ENCODE results near the gene METTL15.

DNA sequence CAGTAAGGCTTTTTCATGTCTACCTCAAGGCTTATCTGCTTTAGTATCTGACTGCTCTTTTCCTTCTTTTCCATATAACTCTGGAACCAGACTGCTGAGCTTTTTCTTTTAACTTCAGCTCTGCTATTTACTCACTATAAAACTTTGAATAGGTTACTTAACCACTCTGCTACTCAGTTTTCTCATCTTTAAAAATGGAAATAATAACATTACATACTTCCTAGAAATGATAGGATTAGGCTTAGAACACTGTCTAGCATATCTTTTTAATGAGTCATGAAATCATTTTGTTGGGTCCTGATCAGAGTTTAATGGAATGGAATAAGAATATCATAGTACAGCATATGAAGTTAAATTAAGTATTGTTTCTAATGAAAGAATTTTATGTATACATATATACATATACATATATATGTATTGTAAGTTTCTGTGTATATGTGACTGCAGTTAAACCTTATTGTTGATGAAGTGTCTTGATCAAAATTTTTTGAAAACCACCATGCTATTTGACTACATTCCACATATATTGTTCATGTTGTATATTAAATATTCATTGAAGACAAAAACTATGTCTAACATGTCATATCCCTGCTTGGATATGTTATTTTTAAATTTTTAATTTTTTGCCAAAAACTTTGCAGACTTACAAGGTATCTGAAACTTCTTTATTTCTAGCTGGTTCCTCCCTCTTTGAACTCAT is 120.2 kb downstream of the METTL15 start:
- TF ChIP-seq SP1 (IDR thresholded peaks at IDR 0.05) (no peak), BHLHE40 (IDR thresholded peaks at IDR 0.05; ENCODE audit: borderline replicate concordance) (no peak), HDGF (IDR thresholded peaks at IDR 0.05; ENCODE audit: borderline replicate concordance) (no peak), FOXK2 (IDR thresholded peaks at IDR 0.05) (no peak), SUZ12 (IDR thresholded peaks at IDR 0.05) (no peak), FOXA1 (IDR thresholded peaks at IDR 0.05) (no peak), FOXM1 (IDR thresholded peaks at IDR 0.05; ENCODE audit: borderline replicate concordance) (no peak), NFRKB (IDR thresholded peaks at IDR 0.05) (no peak)
- TF ChIP-seq, protein P1, sequence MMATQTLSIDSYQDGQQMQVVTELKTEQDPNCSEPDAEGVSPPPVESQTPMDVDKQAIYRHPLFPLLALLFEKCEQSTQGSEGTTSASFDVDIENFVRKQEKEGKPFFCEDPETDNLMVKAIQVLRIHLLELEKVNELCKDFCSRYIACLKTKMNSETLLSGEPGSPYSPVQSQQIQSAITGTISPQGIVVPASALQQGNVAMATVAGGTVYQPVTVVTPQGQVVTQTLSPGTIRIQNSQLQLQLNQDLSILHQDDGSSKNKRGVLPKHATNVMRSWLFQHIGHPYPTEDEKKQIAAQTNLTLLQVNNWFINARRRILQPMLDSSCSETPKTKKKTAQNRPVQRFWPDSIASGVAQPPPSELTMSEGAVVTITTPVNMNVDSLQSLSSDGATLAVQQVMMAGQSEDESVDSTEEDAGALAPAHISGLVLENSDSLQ (IDR thresholded peaks at IDR 0.05), result no peak
